Stomach smooth muscle (tissue), 2 donors: ENCODE results near the gene SLIRP.
"Not testable (repeated sequence)": the region's sequence is repeated elsewhere in the genome, so short reads cannot be mapped to it uniquely, and the experiment has no call there.

Experiments
- H3K27ac ChIP-seq: one replicate; pipeline ENCODE4 v1.7.0; 2013; ENCODE audit warnings: mild to moderate bottlenecking, low read length, inconsistent platforms
- H3K27me3 ChIP-seq, 2 donors: one replicate each; pipeline ENCODE4 v1.7.0; 2013; ENCODE audit warnings: low read length in 2 of 2; ENCODE audit not compliant: insufficient read depth in 2 of 2, control insufficient read depth in 1 of 2
- H3K36me3 ChIP-seq, 2 donors: one replicate each; pipeline ENCODE4 v1.7.0; 2013; ENCODE audit warnings: low read length in 2 of 2; ENCODE audit not compliant: control insufficient read depth in 2 of 2, insufficient read depth in 2 of 2
- H3K4me1 ChIP-seq: one replicate; pipeline ENCODE4 v1.7.0; 2013; ENCODE audit warnings: low read length; ENCODE audit not compliant: control insufficient read depth, insufficient read depth
- H3K4me3 ChIP-seq, 2 donors: one replicate each; pipeline ENCODE4 v1.7.0; 2013; ENCODE audit warnings: low read length in 2 of 2
- H3K9ac ChIP-seq, 2 donors: one replicate each; pipeline ENCODE4 v1.7.0; 2013; ENCODE audit warnings: low read length in 2 of 2, mild to moderate bottlenecking in 1 of 2
- H3K9me3 ChIP-seq, 2 donors: one replicate each; pipeline ENCODE4 v1.7.0; 2013; ENCODE audit warnings: low read length in 2 of 2; ENCODE audit not compliant: control insufficient read depth in 2 of 2
- donor health status: healthy.
- donor health status: Pancreatic carcinoma.

Gene SLIRP

GRCh38 chr14:77741438-77741837 is 33.5 kb downstream of the SLIRP start:
- Histone ChIP-seq H3K27me3 (no peaks in the 10 kb centered on the region), H3K36me3 (peaks cover 23 to 34% of the 10 kb centered on the region in 2 donors), H3K9me3 (no peaks in the 10 kb centered on the region), H3K4me1 (no peaks in the 10 kb centered on the region), H3K9ac (no peak overlapping the region), H3K27ac (no peak overlapping the region), H3K4me3 (no peak overlapping the region)

GRCh38 chr14:77746064-77746702 is 38.3 kb downstream of the SLIRP start:
- no peak overlapping the region for H3K27ac ChIP-seq
- H3K9ac ChIP-seq = no peak overlapping the region
- no peak overlapping the region for H3K4me3 ChIP-seq
- peaks cover 22 to 24% of the 10 kb centered on the region in 2 donors for H3K36me3 ChIP-seq
- no peaks in the 10 kb centered on the region for H3K9me3 ChIP-seq
- H3K27me3 ChIP-seq = no peaks in the 10 kb centered on the region
- H3K4me1 ChIP-seq = no peaks in the 10 kb centered on the region

DNA sequence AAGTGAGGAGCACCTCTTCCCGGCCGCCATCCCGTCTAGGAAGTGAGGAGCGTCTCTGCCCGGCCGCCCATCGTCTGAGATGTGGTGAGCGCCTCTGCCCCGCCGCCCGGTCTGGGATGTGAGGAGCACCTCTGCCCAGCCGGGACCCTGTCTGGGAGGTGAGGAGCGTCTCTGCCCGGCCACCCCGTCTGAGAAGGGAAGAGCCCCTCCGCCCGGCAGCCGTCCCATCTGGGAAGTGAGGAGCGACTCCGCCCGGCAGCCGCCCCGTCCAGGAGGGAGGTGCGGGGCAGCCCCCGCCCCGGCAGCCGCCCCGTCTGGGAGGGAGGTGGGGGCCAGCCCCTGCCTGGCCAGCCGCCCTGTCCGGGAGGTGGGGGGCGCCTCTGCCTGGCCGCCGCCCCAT is 39.5 kb downstream of the SLIRP start:
- H3K27ac ChIP-seq, H3K9ac ChIP-seq, H3K4me3 ChIP-seq, H3K9me3 ChIP-seq, H3K27me3 ChIP-seq, H3K4me1 ChIP-seq: not testable (repeated sequence)
- H3K36me3 ChIP-seq = peaks cover 23 to 26% of the 10 kb centered on the region in 2 donors

- H3K4me1 ChIP-seq = peaks cover 6% of the 10 kb centered on the region
- no peak overlapping the region for H3K9ac ChIP-seq
- no peak overlapping the region for H3K4me3 ChIP-seq
- H3K27ac ChIP-seq = no peak overlapping the region
- H3K36me3 ChIP-seq = peaks cover 14 to 22% of the 10 kb centered on the region in 2 donors
- H3K9me3 ChIP-seq = no peaks in the 10 kb centered on the region
- H3K27me3 ChIP-seq = no peaks in the 10 kb centered on the region
These were observed 44.4 kb downstream of the SLIRP start for GRCh38 chr14:77752266-77752665.

- no peaks in the 10 kb centered on the region for H3K9me3 ChIP-seq
- peaks cover 9% of the 10 kb centered on the region for H3K4me1 ChIP-seq
- H3K27ac ChIP-seq = no peak overlapping the region
- peaks cover 14 to 22% of the 10 kb centered on the region in 2 donors for H3K36me3 ChIP-seq
- no peaks in the 10 kb centered on the region for H3K27me3 ChIP-seq
- H3K4me3 ChIP-seq = no peak overlapping the region
- no peak overlapping the region for H3K9ac ChIP-seq
These were observed 45.1 kb downstream of the SLIRP start for GRCh38 chr14:77752799-77753516.

GRCh38 chr14:77760381-77761204 is 52.7 kb downstream of the SLIRP start, which contains the start of gene SNW1:
Gene SNW1, minus strand, starts transcription at chr14:77761156. Its CDS starts 29 bp downstream, at chr14:77761127.
- peak within 1 kb of the TSS; percentile 99 for H3K9ac ChIP-seq
- H3K36me3 ChIP-seq = no peaks in the 10 kb centered on the region
- H3K4me1 ChIP-seq = peaks cover 29% of the 10 kb centered on the region
- peak within 1 kb of the TSS; percentile 92 to 100 for H3K4me3 ChIP-seq
- peak within 1 kb of the TSS; percentile 86 for H3K27ac ChIP-seq
- no peaks in the 10 kb centered on the region for H3K9me3 ChIP-seq
- no peaks in the 10 kb centered on the region for H3K27me3 ChIP-seq

DNA sequence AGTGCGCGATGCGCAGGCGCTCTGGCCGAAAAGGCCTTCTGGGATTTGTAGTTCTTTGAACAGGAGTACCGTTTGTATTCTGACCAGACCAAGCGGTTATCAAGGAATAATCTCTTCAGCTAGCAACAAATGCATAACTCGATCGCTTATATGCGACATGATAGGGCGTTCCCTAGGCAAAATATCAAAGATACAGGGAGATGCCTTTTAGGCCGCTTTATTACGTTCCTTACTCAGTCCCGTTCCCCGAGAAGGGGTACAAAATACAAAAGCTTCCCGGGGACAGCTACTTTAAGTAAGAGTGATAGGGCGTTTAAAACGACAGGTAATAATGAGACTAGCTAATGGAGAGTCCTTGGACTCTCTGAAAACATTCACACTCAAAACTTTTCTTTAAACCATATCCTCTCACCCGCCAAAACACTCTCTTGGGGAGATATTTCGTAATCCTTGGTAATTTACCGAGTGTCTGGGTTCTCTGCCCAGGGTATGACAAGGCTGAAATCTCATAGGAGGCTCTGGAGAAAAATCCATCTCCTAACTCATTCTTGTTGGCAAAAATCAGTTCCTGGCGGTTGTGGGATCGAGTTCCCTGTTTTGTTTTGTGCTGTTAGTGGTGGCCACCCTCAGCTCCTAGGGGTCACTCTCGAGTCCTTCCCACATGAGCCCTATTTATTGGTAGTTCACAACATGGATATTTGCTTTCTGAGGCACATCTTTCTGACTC is 53.5 kb downstream of the SLIRP start:
- no peaks in the 10 kb centered on the region for H3K9me3 ChIP-seq
- H3K4me1 ChIP-seq = peaks cover 25% of the 10 kb centered on the region
- no peaks in the 10 kb centered on the region for H3K36me3 ChIP-seq
- H3K4me3 ChIP-seq = peak overlapping the region; percentile 92 to 100
- peak overlapping the region; percentile 99 for H3K9ac ChIP-seq
- H3K27me3 ChIP-seq = no peaks in the 10 kb centered on the region
- peak overlapping the region; percentile 86 for H3K27ac ChIP-seq

DNA sequence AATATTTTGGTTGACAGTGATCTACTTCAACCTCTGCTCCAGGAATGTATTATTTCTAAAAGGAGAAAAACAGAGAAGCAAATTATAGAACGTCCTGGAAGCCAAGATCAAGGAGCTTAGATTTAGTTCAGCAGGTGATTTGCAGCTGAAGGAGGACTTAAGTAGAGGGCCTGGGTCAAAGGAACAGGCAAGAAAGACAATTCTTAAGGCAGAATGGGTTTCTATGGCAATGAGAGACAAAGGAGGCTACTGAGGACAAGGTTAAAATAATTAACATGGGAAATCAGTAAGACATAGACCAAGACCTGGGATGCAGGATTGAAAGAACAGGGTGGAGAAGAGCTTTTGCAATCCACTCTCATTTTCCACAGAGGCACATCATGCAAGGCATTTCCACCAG is 55.4 kb downstream of the SLIRP start:
- Histone ChIP-seq H3K27me3 (no peaks in the 10 kb centered on the region), H3K9ac (no peak overlapping the region), H3K4me1 (peaks cover 20% of the 10 kb centered on the region), H3K27ac (no peak overlapping the region), H3K4me3 (no peak overlapping the region), H3K9me3 (no peaks in the 10 kb centered on the region), H3K36me3 (no peaks in the 10 kb centered on the region)

DNA sequence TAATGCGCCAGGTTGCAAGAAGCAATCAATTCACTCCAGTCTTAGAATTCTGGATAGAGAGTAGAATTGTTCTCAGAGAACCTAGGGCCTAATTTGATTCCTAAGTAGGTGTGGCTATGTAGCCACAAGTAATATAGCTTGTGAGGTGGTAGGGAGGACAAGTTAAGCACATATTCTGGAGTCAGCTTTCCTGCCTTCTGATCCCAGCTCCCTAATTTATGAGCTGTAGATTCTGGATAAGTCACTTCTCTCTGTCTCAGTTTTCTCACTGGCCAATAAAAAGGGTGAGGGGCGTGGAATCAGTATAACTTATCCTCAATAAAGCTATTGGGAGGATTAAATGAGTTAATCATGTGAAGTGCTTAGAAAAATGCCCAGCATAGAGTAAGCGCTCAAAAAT is 56.1 kb downstream of the SLIRP start:
- Histone ChIP-seq H3K27ac (no peak overlapping the region), H3K9me3 (no peaks in the 10 kb centered on the region), H3K27me3 (no peaks in the 10 kb centered on the region), H3K4me3 (no peak overlapping the region), H3K36me3 (no peaks in the 10 kb centered on the region), H3K4me1 (peaks cover 16% of the 10 kb centered on the region), H3K9ac (no peak overlapping the region)
